Progenitor cell of endocrine pancreas (in vitro differentiated cells): ENCODE results near the gene ZFPL1. TPM values are rescaled to one million over a fixed set of nuclear protein-coding genes. Genes with fewer than 3 reads are reported as not detected.

Experiments
- DNase-seq: peaks from one replicate; pipeline ENCODE4 v3.0.0; 2021; ENCODE audit warnings: low spot score; ENCODE audit not compliant: unreplicated experiment
- H3K27ac Mint-ChIP-seq: 2 replicates; pipeline ENCODE4 v1.8.0; 2021; ENCODE audit warnings: mild to moderate bottlenecking, moderate library complexity, mixed read lengths
- H3K27me3 Mint-ChIP-seq: 2 replicates; pipeline ENCODE4 v1.8.0; 2021; ENCODE audit warnings: mixed read lengths
- H3K36me3 Mint-ChIP-seq: 2 replicates; pipeline ENCODE4 v1.8.0; 2022; ENCODE audit warnings: mixed read lengths; ENCODE audit not compliant: insufficient read depth
- H3K4me1 Mint-ChIP-seq: 2 replicates; pipeline ENCODE4 v1.8.0; 2021; ENCODE audit warnings: low read depth, mixed read lengths
- H3K4me3 Mint-ChIP-seq: 2 replicates; pipeline ENCODE4 v1.8.0; 2021; ENCODE audit warnings: low read depth, mild to moderate bottlenecking, moderate library complexity, mixed read lengths
- H3K9me3 Mint-ChIP-seq: 2 replicates; pipeline ENCODE4 v1.8.0; 2021; ENCODE audit warnings: low read depth, mixed read lengths
- CTCF ChIP-seq: fragments of 200-600 bp; sonication (generic); IDR thresholded peaks from one replicate; pipeline ENCODE4 v1.5.0; 2021; ENCODE audit warnings: antibody characterized with exemption, mild to moderate bottlenecking; ENCODE audit not compliant: unreplicated experiment
- total RNA-seq: library from RNA; stranded (reverse); gene quantifications from 2 replicates; pipeline ENCODE4 v1.2.1, GENCODE V29; 2021

The ZFPL1 gene
- total RNA-seq, 1 donor from 2014 or later: 43.3 TPM

- Mint-ChIP-seq H3K9me3 (no peaks in the 10 kb centered on the region), H3K4me1 (no peaks in the 10 kb centered on the region), H3K27ac (no peak overlapping the region), H3K36me3 (peaks cover 8% of the 10 kb centered on the region), H3K4me3 (no peak overlapping the region), H3K27me3 (no peaks in the 10 kb centered on the region)
- DNase-seq: no peak
- no peak for TF ChIP-seq CTCF
Observed at GRCh38 chr11:65047581-65048422, 36.2 kb upstream of the ZFPL1 start.

- no peaks in the 10 kb centered on the region for H3K36me3 Mint-ChIP-seq
- peaks cover 6% of the 10 kb centered on the region for H3K27me3 Mint-ChIP-seq
- no peak for TF ChIP-seq CTCF
- H3K27ac Mint-ChIP-seq: no peak overlapping the region
- H3K4me1 Mint-ChIP-seq: no peaks in the 10 kb centered on the region
- no peak for DNase-seq
- H3K4me3 Mint-ChIP-seq: no peak overlapping the region
- H3K9me3 Mint-ChIP-seq: no peaks in the 10 kb centered on the region
Observed at GRCh38 chr11:65051398-65051858, 32.6 kb upstream of the ZFPL1 start.

GRCh38 chr11:65053827-65054508 lies 30.1 kb upstream of the ZFPL1 start:
- no peak for DNase-seq
- Mint-ChIP-seq H3K36me3 (no peaks in the 10 kb centered on the region), H3K27ac (no peak overlapping the region)

GRCh38 chr11:65055538-65055937 lies 28.5 kb upstream of the ZFPL1 start:
- Mint-ChIP-seq H3K36me3 (no peaks in the 10 kb centered on the region), H3K27me3 (peaks cover 6% of the 10 kb centered on the region), H3K4me1 (no peaks in the 10 kb centered on the region), H3K27ac (no peak overlapping the region), H3K9me3 (no peaks in the 10 kb centered on the region), H3K4me3 (no peak overlapping the region)
- DNase-seq: no peak
- no peak for TF ChIP-seq CTCF

More at GRCh38 chr11:65053827-65054508, 30.1 kb upstream of the ZFPL1 start:
- H3K9me3 Mint-ChIP-seq: no peaks in the 10 kb centered on the region
- no peak overlapping the region for H3K4me3 Mint-ChIP-seq
- no peak for TF ChIP-seq CTCF
- peaks cover 6% of the 10 kb centered on the region for H3K27me3 Mint-ChIP-seq
- no peaks in the 10 kb centered on the region for H3K4me1 Mint-ChIP-seq

- no peaks in the 10 kb centered on the region for H3K9me3 Mint-ChIP-seq
- peaks cover 6% of the 10 kb centered on the region for H3K27me3 Mint-ChIP-seq
- no peak overlapping the region for H3K27ac Mint-ChIP-seq
- no peaks in the 10 kb centered on the region for H3K4me1 Mint-ChIP-seq
- H3K4me3 Mint-ChIP-seq: no peak overlapping the region
- DNase-seq: no peak
- TF ChIP-seq CTCF: no peak
- no peaks in the 10 kb centered on the region for H3K36me3 Mint-ChIP-seq
Observed at GRCh38 chr11:65056999-65057398, 27.0 kb upstream of the ZFPL1 start.
